IMR-90 (cell line): ENCODE data around the gene KRTAP5-10. TPM values are rescaled to one million over a fixed set of nuclear protein-coding genes. Genes with fewer than 3 reads are reported as not detected.
"Not testable (repeated sequence)": the region's sequence is repeated elsewhere in the genome, so short reads cannot be mapped to it uniquely, and the experiment has no call there.

ENCODE experiments used
- ATAC-seq: fragments of 200-7000 bp; cut with Tn5 transposase; 2 replicates; pipeline ENCODE4 v1.9.1; 2020; ENCODE audit warnings: low read depth, mild to moderate bottlenecking, moderate library complexity
- BruUV-seq: library from RNA; stranded (reverse); fragments of 400-500 nt; replicated peaks from 2 replicates; lab custom pipeline; 2021; lab: Mats Ljungman, UMichigan
- CTCF ChIA-PET: fragments of 300-600 bp; formaldehyde crosslinking; extraction: SDS; loops from one replicate; lab custom pipeline; 2021; ENCODE audit warnings: antibody characterized with exemption; lab: Yijun Ruan, JAX
- POLR2A ChIA-PET: fragments of 300-600 bp; sonication (Branson Sonifier 250); formaldehyde crosslinking; loops from one replicate; lab custom pipeline; 2022; ENCODE audit warnings: antibody characterized with exemption; ENCODE audit not compliant: unreplicated experiment; lab: Charles Lee
- DNase-seq: peaks from one replicate; pipeline ENCODE4 v3.0.0; 2013
- H2AFZ ChIP-seq: replicated peaks from 2 replicates; pipeline ENCODE3; 2013; ENCODE audit warnings: low read length, mild to moderate bottlenecking; ENCODE audit not compliant: poor library complexity
- H2AK5ac ChIP-seq: 2 replicates; pipeline ENCODE4 v1.6.1; 2013; ENCODE audit warnings: low read depth, low read length, inconsistent platforms
- H2AK9ac ChIP-seq: replicated peaks from 2 replicates; pipeline ENCODE3; 2013; ENCODE audit warnings: mild to moderate bottlenecking, low read depth, low read length, moderate library complexity; ENCODE audit not compliant: poor library complexity
- H2BK120ac ChIP-seq: 2 replicates; pipeline ENCODE4 v1.6.1; 2013; ENCODE audit warnings: low read depth, low read length, inconsistent platforms
- H2BK15ac ChIP-seq: 3 replicates; pipeline ENCODE4 v1.6.1; 2013; ENCODE audit warnings: low read depth, low read length, inconsistent platforms
- H2BK20ac ChIP-seq: 2 replicates; pipeline ENCODE4 v1.6.1; 2013; ENCODE audit warnings: low read depth, mild to moderate bottlenecking, inconsistent platforms, low read length, moderate library complexity
- H2BK5ac ChIP-seq: 2 replicates; pipeline ENCODE4 v1.6.1; 2013; ENCODE audit warnings: mild to moderate bottlenecking, low read depth, low read length, inconsistent platforms; ENCODE audit not compliant: poor library complexity, severe bottlenecking
- H3K14ac ChIP-seq: replicated peaks from 2 replicates; pipeline ENCODE4 v1.6.1; 2013; ENCODE audit warnings: low read depth, low read length, inconsistent platforms
- H3K18ac ChIP-seq: 2 replicates; pipeline ENCODE4 v1.6.1; 2013; ENCODE audit warnings: low read depth, low read length, control low read depth
- H3K23ac ChIP-seq: 2 replicates; pipeline ENCODE4 v1.6.1; 2013; ENCODE audit warnings: low read depth, low read length, inconsistent platforms
- H3K27ac ChIP-seq: 2 replicates; pipeline ENCODE4 v1.5.1; 2013; ENCODE audit warnings: mild to moderate bottlenecking, control low read depth, low read length; ENCODE audit not compliant: insufficient read depth
- H3K27me3 ChIP-seq: 2 replicates; pipeline ENCODE4 v1.6.1; 2013; ENCODE audit warnings: low read length; ENCODE audit not compliant: control insufficient read depth, insufficient read depth
- H3K36me3 ChIP-seq: 2 replicates; pipeline ENCODE4 v1.6.1; 2013; ENCODE audit warnings: low read length, mixed read lengths; ENCODE audit not compliant: control insufficient read depth, insufficient read depth
- H3K4ac ChIP-seq: 2 replicates; pipeline ENCODE4 v1.6.1; 2013; ENCODE audit warnings: low read depth, low read length, inconsistent platforms
- H3K4me1 ChIP-seq: 2 replicates; pipeline ENCODE4 v1.6.1; 2013; ENCODE audit warnings: low read length, mixed read lengths; ENCODE audit not compliant: control insufficient read depth, insufficient read depth
- H3K4me2 ChIP-seq: 2 replicates; pipeline ENCODE4 v1.6.1; 2013; ENCODE audit warnings: low read depth, mild to moderate bottlenecking, control low read depth, low read length, moderate library complexity
- H3K4me3 ChIP-seq: 2 replicates; pipeline ENCODE4 v1.5.1; 2013; ENCODE audit warnings: low read depth, mild to moderate bottlenecking, control low read depth, low read length, moderate library complexity; ENCODE audit not compliant: insufficient read depth
- H3K56ac ChIP-seq: 2 replicates; pipeline ENCODE4 v1.6.1; 2013; ENCODE audit warnings: low read length, inconsistent platforms; ENCODE audit not compliant: insufficient read depth; ENCODE audit errors: extremely low read depth
- H3K79me1 ChIP-seq, 2 experiments: 2 replicates each; pipeline ENCODE4 v1.6.1; 2013; ENCODE audit warnings: low read length in 2 of 2, inconsistent platforms in 1 of 2, low read depth in 1 of 2
- H3K9ac ChIP-seq: 2 replicates; pipeline ENCODE4 v1.6.1; 2013; ENCODE audit warnings: low read depth, low read length, control low read depth
- H3K9me1 ChIP-seq: 2 replicates; pipeline ENCODE4 v1.6.1; 2013; ENCODE audit warnings: low read length, inconsistent platforms; ENCODE audit not compliant: insufficient read depth
- H3K9me3 ChIP-seq: 2 replicates; pipeline ENCODE4 v1.6.1; 2013; ENCODE audit warnings: low read length; ENCODE audit not compliant: control insufficient read depth, insufficient read depth
- H4K20me1 ChIP-seq: 2 replicates; pipeline ENCODE4 v1.6.1; 2013; ENCODE audit warnings: low read length, inconsistent platforms; ENCODE audit not compliant: insufficient read depth
- H4K5ac ChIP-seq: 2 replicates; pipeline ENCODE4 v1.6.1; 2013; ENCODE audit warnings: mild to moderate bottlenecking, low read depth, low read length, control low read depth
- H4K8ac ChIP-seq, 2 experiments: 2 replicates each; pipeline ENCODE4 v1.6.1; 2013; ENCODE audit warnings: low read depth in 2 of 2, low read length in 2 of 2, control low read depth in 1 of 2, inconsistent platforms in 1 of 2
- H4K91ac ChIP-seq: 2 replicates; pipeline ENCODE4 v1.6.1; 2013; ENCODE audit warnings: low read depth, low read length, inconsistent platforms; ENCODE audit not compliant: insufficient read depth
- WGBS, 2 experiments: methylation state at CpG; one replicate each; pipeline versions ENCODE4 v1.1.5 to v1.1.7; 2013; ENCODE audit warnings: missing lambda C conversion rate in 2 of 2; ENCODE audit not compliant: insufficient read length in 1 of 2; ENCODE audit errors: extremely low coverage in 2 of 2; 5-methylcytosine and 5-hydroxymethylcytosine counted together
- dilution Hi-C: fragments of 300-500 bp; cut with HindIII; formaldehyde crosslinking; loops from one replicate; pipeline ENCODE4 v1.14.3; 2018; ENCODE audit warnings: low sequenced_read_pairs; ENCODE audit not compliant: unreplicated experiment
- in situ Hi-C: fragments of 300-500 bp; cut with MboI; formaldehyde crosslinking; loops from 3 replicates; pipeline ENCODE4 v1.14.3; 2019; ENCODE audit warnings: low sequenced_read_pairs, inconsistent platforms, mixed read lengths
- intact Hi-C: fragments of 100-400 bp; cut with micrococcal nuclease; formaldehyde crosslinking; loops from 2 replicates; pipeline ENCODE4 v1.10.0; 2022
- polyA plus RNA-seq, 3 experiments: library from polyadenylated mRNA; depleted of rRNA; stranded (reverse); fragments of >200 nt; gene quantifications; 2 replicates each; pipeline ENCODE4 v1.2.3, GENCODE V29; 2012; ENCODE audit warnings: low replicate concordance in 1 of 3
- total RNA-seq: library from RNA; depleted of rRNA; stranded (reverse); fragments of >200 nt; gene quantifications from 2 replicates; pipeline ENCODE4 v1.2.3, GENCODE V29; 2012

KRTAP5-10 gene
- total and polyA plus RNA-seq, 2 of the 4 experiments (the other 2 are of a cell fraction), result not detected

DNA sequence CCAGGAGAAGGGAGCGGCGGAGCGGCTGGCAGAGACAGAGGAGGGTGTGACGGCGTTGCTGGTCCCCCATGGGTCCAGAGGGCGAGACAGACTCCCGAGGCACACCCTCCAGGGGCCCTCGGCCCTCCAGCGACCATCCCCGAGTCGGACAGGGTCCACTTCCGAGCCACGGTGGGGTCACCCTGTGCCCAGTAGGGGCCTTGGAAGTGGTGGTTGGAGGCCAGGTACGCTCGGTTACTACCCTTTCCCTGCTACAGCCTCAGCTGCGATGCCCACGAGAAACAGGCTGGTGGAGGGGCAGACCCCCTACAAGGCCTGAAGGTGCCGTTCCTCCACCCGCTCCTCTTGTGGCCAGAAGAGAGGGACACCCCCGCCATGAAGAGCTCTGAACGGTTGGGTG, 42.9 kb downstream of the KRTAP5-10 start:
- H3K9ac ChIP-seq, H2BK5ac ChIP-seq, BruUV-seq, CTCF ChIA-PET, DNase-seq, H3K4me1 ChIP-seq, H2BK120ac ChIP-seq, H3K9me1 ChIP-seq, H3K4me3 ChIP-seq, H3K23ac ChIP-seq, H2BK20ac ChIP-seq, H4K5ac ChIP-seq, dilution Hi-C loops, H3K14ac ChIP-seq, H2AK5ac ChIP-seq, H3K56ac ChIP-seq, H3K79me1 ChIP-seq, H3K4me2 ChIP-seq, H3K9me3 ChIP-seq, H3K36me3 ChIP-seq, H2BK15ac ChIP-seq, H3K18ac ChIP-seq, H3K27ac ChIP-seq, POLR2A ChIA-PET, H4K8ac ChIP-seq, in situ Hi-C loops, intact Hi-C loops, H3K4ac ChIP-seq, H2AK9ac ChIP-seq, H4K91ac ChIP-seq, H4K20me1 ChIP-seq, H2AFZ ChIP-seq, ATAC-seq: not testable (repeated sequence)
- no CpG with 5 or more reads among the region's 21 CpGs for WGBS, 2 experiments
- peaks cover 11% of the 10 kb centered on the region for H3K27me3 ChIP-seq

- H3K4me2 ChIP-seq, H3K4me1 ChIP-seq, H3K4me3 ChIP-seq, BruUV-seq, ATAC-seq, H3K9me3 ChIP-seq, H3K27ac ChIP-seq, H2BK120ac ChIP-seq, CTCF ChIA-PET, H2AK5ac ChIP-seq, DNase-seq, H4K5ac ChIP-seq, H4K20me1 ChIP-seq, dilution Hi-C loops, H2BK15ac ChIP-seq, H3K23ac ChIP-seq, POLR2A ChIA-PET, intact Hi-C loops, H4K91ac ChIP-seq, H4K8ac ChIP-seq, H3K9me1 ChIP-seq, H3K4ac ChIP-seq, H3K18ac ChIP-seq, H3K56ac ChIP-seq, H2AFZ ChIP-seq, H2BK5ac ChIP-seq, H3K79me1 ChIP-seq, H2AK9ac ChIP-seq, H3K36me3 ChIP-seq, H2BK20ac ChIP-seq, H3K14ac ChIP-seq, in situ Hi-C loops, H3K9ac ChIP-seq: not testable (repeated sequence)
- WGBS, 2 experiments, result no CpG with 5 or more reads among the region's 21 CpGs
- H3K27me3 ChIP-seq, result peaks cover 10% of the 10 kb centered on the region
These were observed 46.0 kb downstream of the KRTAP5-10 start for GRCh38 chr11:71611218-71611910.
